ENCODE data around the gene DNAH14.

GRCh38 chr1:224932607-224933249 lies 3.3 kb downstream of the DNAH14 start:
- TF ChIP-seq CTCF (IDR thresholded peaks at IDR 0.05; ENCODE audit: extremely low read depth in 1 of 2, insufficient read depth in 1 of 2, low read depth in 1 of 2, low read length in 2 of 2), result no peak
- no peak for TF ChIP-seq POLR2A (IDR thresholded peaks at IDR 0.05; ENCODE audit: low read depth, low read length)
- TF ChIP-seq EZH2 (IDR thresholded peaks at IDR 0.05; ENCODE audit: borderline replicate concordance, low read depth, low read length, severe bottlenecking), result no peak

Measured in endothelial cell of umbilical vein (primary cell).